Large intestine (tissue), 3 donors: ENCODE data around the gene POGZ. TPM values are rescaled to one million over a fixed set of nuclear protein-coding genes. Genes with fewer than 3 reads are reported as not detected.

ENCODE experiments used
- DNase-seq, 2 donors: peaks; one replicate each; pipeline versions ENCODE4 v3.0.0 to v3.0.0-alpha.2; 2013
- H3K27ac ChIP-seq: one replicate; pipeline ENCODE4 v1.5.1; 2013; ENCODE audit warnings: low read length
- H3K27me3 ChIP-seq: 2 replicates; pipeline ENCODE4 v1.6.1; 2013; ENCODE audit warnings: low read length; ENCODE audit not compliant: control insufficient read depth, insufficient read depth
- H3K36me3 ChIP-seq: 2 replicates; pipeline ENCODE4 v1.6.1; 2013; ENCODE audit warnings: low read length; ENCODE audit not compliant: control insufficient read depth, insufficient read depth
- H3K4me1 ChIP-seq: one replicate; pipeline ENCODE4 v1.6.1; 2013; ENCODE audit warnings: low read length; ENCODE audit not compliant: control insufficient read depth, insufficient read depth
- H3K4me3 ChIP-seq: one replicate; pipeline ENCODE4 v1.5.1; 2013; ENCODE audit warnings: low read length
- H3K9me3 ChIP-seq: one replicate; pipeline ENCODE4 v1.6.1; 2013; ENCODE audit warnings: mild to moderate bottlenecking, low read depth, low read length, moderate library complexity; ENCODE audit not compliant: control insufficient read depth
- WGBS: methylation state at CpG from one replicate; pipeline ENCODE4 v1.1.5; 2013; ENCODE audit warnings: low lambda C conversion rate; ENCODE audit not compliant: insufficient coverage; 5-methylcytosine and 5-hydroxymethylcytosine counted together
- polyA plus RNA-seq: library from polyadenylated mRNA; unstranded; fragments of 120-200 nt; gene quantifications from one replicate; pipeline ENCODE4 v1.2.1, GENCODE V29; 2013

POGZ gene
- polyA plus RNA-seq, 1 donor, result 91.5 TPM

GRCh38 chr1:151478923-151479322, 19.6 kb upstream of the POGZ start:
- Histone ChIP-seq H3K4me3 (no peak overlapping the region), H3K4me1 (peaks cover 2% of the 10 kb centered on the region), H3K27me3 (no peaks in the 10 kb centered on the region), H3K27ac (no peak overlapping the region), H3K9me3 (peaks cover 4% of the 10 kb centered on the region), H3K36me3 (no peaks in the 10 kb centered on the region)
- 40% methylated on average over 1 of the region's 2 CpGs for WGBS
- no peak for DNase-seq

GRCh38 chr1:151478140-151478812, 19.0 kb upstream of the POGZ start:
- H3K4me3 ChIP-seq, result no peak overlapping the region
- no peak for DNase-seq
- WGBS, result no CpG with 5 or more reads among the region's 1 CpG
- H3K27ac ChIP-seq, result no peak overlapping the region
- H3K4me1 ChIP-seq, result peaks cover 2% of the 10 kb centered on the region
- no peaks in the 10 kb centered on the region for H3K36me3 ChIP-seq
- H3K9me3 ChIP-seq, result peaks cover 4% of the 10 kb centered on the region
- no peaks in the 10 kb centered on the region for H3K27me3 ChIP-seq

- no peak overlapping the region for H3K4me3 ChIP-seq
- no peaks in the 10 kb centered on the region for H3K36me3 ChIP-seq
- H3K27me3 ChIP-seq, result no peaks in the 10 kb centered on the region
- H3K9me3 ChIP-seq, result no peaks in the 10 kb centered on the region
- DNase-seq, result no peak
- WGBS, result 89% methylated on average over 2 of the region's 3 CpGs
- peaks cover 2% of the 10 kb centered on the region for H3K4me1 ChIP-seq
- no peak overlapping the region for H3K27ac ChIP-seq
Measured at GRCh38 chr1:151477066-151477465, 17.8 kb upstream of the POGZ start.

- H3K36me3 ChIP-seq, result no peaks in the 10 kb centered on the region
- 94% methylated on average over 4 of the region's 6 CpGs for WGBS
- no peak overlapping the region for H3K4me3 ChIP-seq
Measured at GRCh38 chr1:151476083-151476482, 16.8 kb upstream of the POGZ start.

GRCh38 chr1:151475175-151475574, 15.9 kb upstream of the POGZ start:
- DNase-seq, result no peak
- no peak overlapping the region for H3K4me3 ChIP-seq
- no CpG with 5 or more reads among the region's 1 CpG for WGBS
- peaks cover 2% of the 10 kb centered on the region for H3K4me1 ChIP-seq
- H3K27me3 ChIP-seq, result no peaks in the 10 kb centered on the region
- no peaks in the 10 kb centered on the region for H3K9me3 ChIP-seq
- no peaks in the 10 kb centered on the region for H3K36me3 ChIP-seq
- no peak overlapping the region for H3K27ac ChIP-seq

More at GRCh38 chr1:151476083-151476482, 16.8 kb upstream of the POGZ start:
- Histone ChIP-seq H3K4me1 (peaks cover 2% of the 10 kb centered on the region), H3K9me3 (no peaks in the 10 kb centered on the region), H3K27me3 (no peaks in the 10 kb centered on the region), H3K27ac (no peak overlapping the region)
- no peak for DNase-seq

- no peaks in the 10 kb centered on the region for H3K27me3 ChIP-seq
- no peak for DNase-seq
- H3K4me3 ChIP-seq, result no peak overlapping the region
- no peaks in the 10 kb centered on the region for H3K36me3 ChIP-seq
- peaks cover 2% of the 10 kb centered on the region for H3K4me1 ChIP-seq
- H3K9me3 ChIP-seq, result no peaks in the 10 kb centered on the region
- H3K27ac ChIP-seq, result no peak overlapping the region
- no CpG with 5 or more reads among the region's 3 CpGs for WGBS
Measured at GRCh38 chr1:151474745-151475144, 15.5 kb upstream of the POGZ start.

- H3K36me3 ChIP-seq, result no peaks in the 10 kb centered on the region
- H3K4me3 ChIP-seq, result peak overlapping the region; percentile 53
- 40% methylated on average over 1 of the region's 36 CpGs for WGBS
- no peaks in the 10 kb centered on the region for H3K27me3 ChIP-seq
- peak; percentile 32 to 82 for DNase-seq
- H3K27ac ChIP-seq, result peak overlapping the region; percentile 50
- H3K4me1 ChIP-seq, result peaks cover under 1% of the 10 kb centered on the region
- no peaks in the 10 kb centered on the region for H3K9me3 ChIP-seq
Measured at GRCh38 chr1:151472856-151473731, 13.8 kb upstream of the POGZ start.

- Histone ChIP-seq H3K36me3 (no peaks in the 10 kb centered on the region), H3K27me3 (no peaks in the 10 kb centered on the region), H3K27ac (no peak overlapping the region), H3K4me1 (no peaks in the 10 kb centered on the region), H3K4me3 (no peak overlapping the region), H3K9me3 (no peaks in the 10 kb centered on the region)
- no peak for DNase-seq
- WGBS, result no CpG with 5 or more reads among the region's 1 CpG
Measured at GRCh38 chr1:151465026-151465425, 5.7 kb upstream of the POGZ start.

- DNase-seq, result no peak
- Histone ChIP-seq H3K4me1 (peaks cover 14% of the 10 kb centered on the region), H3K9me3 (no peaks in the 10 kb centered on the region), H3K27me3 (no peaks in the 10 kb centered on the region), H3K27ac (no peak overlapping the region), H3K4me3 (no peak overlapping the region), H3K36me3 (no peaks in the 10 kb centered on the region)
- WGBS, result 90% methylated on average over 2 of the region's 5 CpGs
Measured at GRCh38 chr1:151461694-151462093, 2.4 kb upstream of the POGZ start.

GRCh38 chr1:151458802-151459330, 428 bp downstream of the POGZ start:
- DNase-seq, result peak; percentile 42 to 70
- Histone ChIP-seq H3K4me3 (peak overlapping the region; percentile 55), H3K36me3 (peaks cover 4% of the 10 kb centered on the region), H3K27me3 (no peaks in the 10 kb centered on the region), H3K9me3 (no peaks in the 10 kb centered on the region), H3K4me1 (peaks cover 15% of the 10 kb centered on the region), H3K27ac (peak overlapping the region; percentile 87)
- no CpG with 5 or more reads among the region's 77 CpGs for WGBS
